HepG2 (cell line): ENCODE results near the gene NLRX1. TPM values are rescaled to one million over a fixed set of nuclear protein-coding genes. Genes with fewer than 3 reads are reported as not detected.

ENCODE experiments used
- GATA4 ChIP-seq: sonication (generic); IDR thresholded peaks from 2 replicates; pipeline ENCODE4 v1.6.1; 2016; ENCODE audit warnings: antibody characterized with exemption, low read depth, borderline replicate concordance
- HOXA3 ChIP-seq: sonication (generic); formaldehyde crosslinking; IDR thresholded peaks from 2 replicates; pipeline ENCODE4 v1.5.0; 2020; ENCODE audit warnings: missing genetic modification reagents
- KAT7 ChIP-seq: IDR thresholded peaks from 2 replicates; pipeline ENCODE4 v1.6.1; 2018; ENCODE audit warnings: borderline replicate concordance, missing compliant biosample characterization
- KDM5A ChIP-seq: fragments of 200-600 bp; sonication (generic); IDR thresholded peaks from 2 replicates; pipeline ENCODE4 v1.7.0; 2018; ENCODE audit warnings: antibody characterized with exemption, mild to moderate bottlenecking, low read length, borderline replicate concordance
- PRMT3 ChIP-seq: sonication (generic); formaldehyde crosslinking; IDR thresholded peaks from 2 replicates; pipeline ENCODE4 v1.8.1; 2022; ENCODE audit warnings: low read depth, mild to moderate bottlenecking, moderate library complexity, missing genetic modification reagents, borderline replicate concordance
- THRA ChIP-seq: sonication (generic); formaldehyde crosslinking; IDR thresholded peaks from 2 replicates; pipeline ENCODE4 v1.4.0; 2020; ENCODE audit warnings: missing genetic modification reagents, borderline replicate concordance
- ZBTB33 ChIP-seq: sonication (generic); formaldehyde crosslinking; IDR thresholded peaks from 2 replicates; pipeline ENCODE4 v1.4.0; 2020; ENCODE audit warnings: missing genetic modification reagents
- ZNF556 ChIP-seq: sonication (generic); formaldehyde crosslinking; IDR thresholded peaks from 2 replicates; pipeline ENCODE4 v1.4.0; 2020; ENCODE audit warnings: mild to moderate bottlenecking, missing genetic modification reagents, borderline replicate concordance
- ZNF570 ChIP-seq: sonication (generic); formaldehyde crosslinking; IDR thresholded peaks from 2 replicates; pipeline ENCODE4 v1.4.0; 2020; ENCODE audit warnings: mild to moderate bottlenecking, missing genetic modification reagents, borderline replicate concordance
- polyA plus RNA-seq, 8 experiments: library from polyadenylated mRNA; depleted of rRNA in 3 of 8; stranded (reverse) in 7 of 8; unstranded in 1 of 8; fragments of >200 nt; fragmentation: Illumina TruSeq in 4 of 8; extraction: Trizol in 4 of 8; gene quantifications; 2 replicates each; pipeline versions ENCODE4 v1.2.1 to v1.2.3, GENCODE V29; 2011 to 2016; ENCODE audit warnings: low read depth in 4 of 8, missing spikeins in 1 of 8, mixed read lengths in 1 of 8; ENCODE audit not compliant: insufficient read depth in 1 of 8
- total RNA-seq, 5 experiments: library from RNA; depleted of rRNA; stranded (reverse); fragments of >200 nt; fragmentation: Illumina TruSeq; extraction: Trizol; gene quantifications; 2 replicates each; pipeline ENCODE4 v1.2.3, GENCODE V29; 2016; ENCODE audit warnings: low read depth in 1 of 5
- TF ChIP-seq, protein P1 (sequence below): sonication (generic); formaldehyde crosslinking; IDR thresholded peaks from 2 replicates; pipeline ENCODE4 v1.4.0; 2020; ENCODE audit warnings: missing genetic modification reagents, borderline replicate concordance
- TF ChIP-seq, protein P2 (sequence below): sonication (generic); formaldehyde crosslinking; IDR thresholded peaks from 2 replicates; pipeline ENCODE4 v1.5.0; 2020; ENCODE audit warnings: mild to moderate bottlenecking, low read depth, missing genetic modification reagents, borderline replicate concordance
- TF ChIP-seq, protein P3 (sequence below): sonication (generic); formaldehyde crosslinking; IDR thresholded peaks from 2 replicates; pipeline ENCODE4 v1.4.0; 2020; ENCODE audit warnings: mild to moderate bottlenecking, missing genetic modification reagents
- TF ChIP-seq, protein P4 (sequence below): sonication (generic); formaldehyde crosslinking; IDR thresholded peaks from 2 replicates; pipeline ENCODE4 v1.9.0; 2021; ENCODE audit warnings: mild to moderate bottlenecking, missing genetic modification reagents

NLRX1 gene
- total and polyA plus RNA-seq, 2 of the 13 experiments (the other 11 are each of a cell fraction or from before 2014, with no cell fraction given), result 8.7 to 11.0 TPM

DNA sequence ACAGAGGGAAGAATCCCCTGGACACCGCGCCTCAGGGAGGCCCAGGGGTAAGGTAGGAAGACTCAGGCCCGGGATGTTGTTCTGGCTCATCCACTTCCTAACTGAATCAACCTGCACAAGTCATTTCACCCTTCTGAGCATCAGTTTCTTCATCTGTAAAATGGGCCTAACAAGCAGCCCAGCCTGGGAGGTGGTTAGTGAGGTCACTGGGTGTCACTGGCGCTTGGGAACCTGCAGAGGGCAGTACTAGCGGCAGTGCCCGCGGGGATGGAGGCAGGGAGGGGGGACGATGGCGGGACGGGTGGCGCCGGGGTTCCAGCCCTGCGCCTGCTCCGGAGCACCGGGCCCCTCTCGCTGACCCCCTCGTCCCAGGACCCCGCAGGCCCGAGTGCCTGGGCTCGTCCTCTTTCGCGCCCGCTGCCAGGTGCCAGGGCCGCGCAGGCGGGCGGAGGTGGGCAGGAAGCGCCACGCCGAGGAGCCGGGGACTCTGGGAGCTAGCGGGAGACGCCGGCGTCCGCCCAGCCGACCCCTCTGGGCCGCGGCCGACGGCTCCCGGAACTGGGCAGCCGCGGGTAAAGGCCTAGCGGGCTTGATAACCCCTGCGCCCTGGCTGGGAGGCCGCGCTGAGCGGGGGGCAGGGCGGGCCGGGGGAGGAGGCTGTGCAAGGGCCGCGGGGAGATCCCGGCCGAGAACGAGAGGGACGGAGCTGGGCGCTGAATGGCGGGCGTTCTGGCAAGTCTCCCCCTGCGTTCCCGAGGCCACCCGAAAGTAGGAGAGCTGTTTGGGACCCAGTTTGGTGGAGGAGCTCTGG lies at the start of gene NLRX1 (continued):
- TF ChIP-seq, protein P1, sequence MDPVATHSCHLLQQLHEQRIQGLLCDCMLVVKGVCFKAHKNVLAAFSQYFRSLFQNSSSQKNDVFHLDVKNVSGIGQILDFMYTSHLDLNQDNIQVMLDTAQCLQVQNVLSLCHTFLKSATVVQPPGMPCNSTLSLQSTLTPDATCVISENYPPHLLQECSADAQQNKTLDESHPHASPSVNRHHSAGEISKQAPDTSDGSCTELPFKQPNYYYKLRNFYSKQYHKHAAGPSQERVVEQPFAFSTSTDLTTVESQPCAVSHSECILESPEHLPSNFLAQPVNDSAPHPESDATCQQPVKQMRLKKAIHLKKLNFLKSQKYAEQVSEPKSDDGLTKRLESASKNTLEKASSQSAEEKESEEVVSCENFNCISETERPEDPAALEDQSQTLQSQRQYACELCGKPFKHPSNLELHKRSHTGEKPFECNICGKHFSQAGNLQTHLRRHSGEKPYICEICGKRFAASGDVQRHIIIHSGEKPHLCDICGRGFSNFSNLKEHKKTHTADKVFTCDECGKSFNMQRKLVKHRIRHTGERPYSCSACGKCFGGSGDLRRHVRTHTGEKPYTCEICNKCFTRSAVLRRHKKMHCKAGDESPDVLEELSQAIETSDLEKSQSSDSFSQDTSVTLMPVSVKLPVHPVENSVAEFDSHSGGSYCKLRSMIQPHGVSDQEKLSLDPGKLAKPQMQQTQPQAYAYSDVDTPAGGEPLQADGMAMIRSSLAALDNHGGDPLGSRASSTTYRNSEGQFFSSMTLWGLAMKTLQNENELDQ, result no peak
- TF ChIP-seq, protein P2, sequence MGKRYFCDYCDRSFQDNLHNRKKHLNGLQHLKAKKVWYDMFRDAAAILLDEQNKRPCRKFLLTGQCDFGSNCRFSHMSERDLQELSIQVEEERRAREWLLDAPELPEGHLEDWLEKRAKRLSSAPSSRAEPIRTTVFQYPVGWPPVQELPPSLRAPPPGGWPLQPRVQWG, result no peak
- peak; percentile 62; the same call in 1 of the 2 replicates for TF ChIP-seq THRA
- TF ChIP-seq KDM5A, result no peak
- peak; percentile 84 for TF ChIP-seq KAT7
- TF ChIP-seq, protein P3, sequence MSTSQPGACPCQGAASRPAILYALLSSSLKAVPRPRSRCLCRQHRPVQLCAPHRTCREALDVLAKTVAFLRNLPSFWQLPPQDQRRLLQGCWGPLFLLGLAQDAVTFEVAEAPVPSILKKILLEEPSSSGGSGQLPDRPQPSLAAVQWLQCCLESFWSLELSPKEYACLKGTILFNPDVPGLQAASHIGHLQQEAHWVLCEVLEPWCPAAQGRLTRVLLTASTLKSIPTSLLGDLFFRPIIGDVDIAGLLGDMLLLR (CRISPR knock-in tag), result peak; percentile 14; the same call in 1 of the 2 replicates
- TF ChIP-seq ZBTB33 (CRISPR knock-in tag), result peak; percentile 36; the same call in 1 of the 2 replicates
- no peak for TF ChIP-seq ZNF570 (CRISPR knock-in tag)
- TF ChIP-seq GATA4, result no peak
- TF ChIP-seq PRMT3 (CRISPR knock-in tag), result 0 out of 2 replicates have a peak, but pooled peaks have one; percentile 10
- TF ChIP-seq, protein P4, sequence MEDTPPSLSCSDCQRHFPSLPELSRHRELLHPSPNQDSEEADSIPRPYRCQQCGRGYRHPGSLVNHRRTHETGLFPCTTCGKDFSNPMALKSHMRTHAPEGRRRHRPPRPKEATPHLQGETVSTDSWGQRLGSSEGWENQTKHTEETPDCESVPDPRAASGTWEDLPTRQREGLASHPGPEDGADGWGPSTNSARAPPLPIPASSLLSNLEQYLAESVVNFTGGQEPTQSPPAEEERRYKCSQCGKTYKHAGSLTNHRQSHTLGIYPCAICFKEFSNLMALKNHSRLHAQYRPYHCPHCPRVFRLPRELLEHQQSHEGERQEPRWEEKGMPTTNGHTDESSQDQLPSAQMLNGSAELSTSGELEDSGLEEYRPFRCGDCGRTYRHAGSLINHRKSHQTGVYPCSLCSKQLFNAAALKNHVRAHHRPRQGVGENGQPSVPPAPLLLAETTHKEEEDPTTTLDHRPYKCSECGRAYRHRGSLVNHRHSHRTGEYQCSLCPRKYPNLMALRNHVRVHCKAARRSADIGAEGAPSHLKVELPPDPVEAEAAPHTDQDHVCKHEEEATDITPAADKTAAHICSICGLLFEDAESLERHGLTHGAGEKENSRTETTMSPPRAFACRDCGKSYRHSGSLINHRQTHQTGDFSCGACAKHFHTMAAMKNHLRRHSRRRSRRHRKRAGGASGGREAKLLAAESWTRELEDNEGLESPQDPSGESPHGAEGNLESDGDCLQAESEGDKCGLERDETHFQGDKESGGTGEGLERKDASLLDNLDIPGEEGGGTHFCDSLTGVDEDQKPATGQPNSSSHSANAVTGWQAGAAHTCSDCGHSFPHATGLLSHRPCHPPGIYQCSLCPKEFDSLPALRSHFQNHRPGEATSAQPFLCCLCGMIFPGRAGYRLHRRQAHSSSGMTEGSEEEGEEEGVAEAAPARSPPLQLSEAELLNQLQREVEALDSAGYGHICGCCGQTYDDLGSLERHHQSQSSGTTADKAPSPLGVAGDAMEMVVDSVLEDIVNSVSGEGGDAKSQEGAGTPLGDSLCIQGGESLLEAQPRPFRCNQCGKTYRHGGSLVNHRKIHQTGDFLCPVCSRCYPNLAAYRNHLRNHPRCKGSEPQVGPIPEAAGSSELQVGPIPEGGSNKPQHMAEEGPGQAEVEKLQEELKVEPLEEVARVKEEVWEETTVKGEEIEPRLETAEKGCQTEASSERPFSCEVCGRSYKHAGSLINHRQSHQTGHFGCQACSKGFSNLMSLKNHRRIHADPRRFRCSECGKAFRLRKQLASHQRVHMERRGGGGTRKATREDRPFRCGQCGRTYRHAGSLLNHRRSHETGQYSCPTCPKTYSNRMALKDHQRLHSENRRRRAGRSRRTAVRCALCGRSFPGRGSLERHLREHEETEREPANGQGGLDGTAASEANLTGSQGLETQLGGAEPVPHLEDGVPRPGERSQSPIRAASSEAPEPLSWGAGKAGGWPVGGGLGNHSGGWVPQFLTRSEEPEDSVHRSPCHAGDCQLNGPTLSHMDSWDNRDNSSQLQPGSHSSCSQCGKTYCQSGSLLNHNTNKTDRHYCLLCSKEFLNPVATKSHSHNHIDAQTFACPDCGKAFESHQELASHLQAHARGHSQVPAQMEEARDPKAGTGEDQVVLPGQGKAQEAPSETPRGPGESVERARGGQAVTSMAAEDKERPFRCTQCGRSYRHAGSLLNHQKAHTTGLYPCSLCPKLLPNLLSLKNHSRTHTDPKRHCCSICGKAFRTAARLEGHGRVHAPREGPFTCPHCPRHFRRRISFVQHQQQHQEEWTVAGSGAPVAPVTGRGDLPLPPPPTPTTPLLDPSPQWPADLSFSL (CRISPR knock-in tag), result no peak
- TF ChIP-seq ZNF556 (CRISPR knock-in tag), result no peak
- peak; percentile 11; the same call in 1 of the 2 replicates for TF ChIP-seq HOXA3
